Measurements from ENCODE around the gene FILIP1L.

The FILIP1L gene

DNA sequence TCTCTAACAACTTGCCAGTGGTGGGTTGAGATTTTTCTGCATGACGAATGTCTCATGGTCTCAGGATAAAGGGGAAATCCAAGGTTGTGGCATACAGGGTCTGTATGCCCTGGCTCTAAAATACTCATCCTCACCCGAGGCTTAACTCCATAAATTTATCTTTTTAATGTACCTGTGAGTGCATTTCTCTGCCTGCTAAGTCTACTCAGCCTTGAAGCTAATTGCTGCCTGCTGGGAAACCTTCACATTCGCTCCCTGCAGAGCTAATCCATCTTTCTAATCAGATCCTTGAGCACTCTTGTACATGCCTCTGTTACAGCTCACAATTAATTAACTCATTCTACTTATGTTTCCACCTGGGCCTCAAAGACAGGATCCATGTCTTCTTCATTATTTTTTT is 202.9 kb downstream of the FILIP1L start:
- DNase-seq: no peak

DNA sequence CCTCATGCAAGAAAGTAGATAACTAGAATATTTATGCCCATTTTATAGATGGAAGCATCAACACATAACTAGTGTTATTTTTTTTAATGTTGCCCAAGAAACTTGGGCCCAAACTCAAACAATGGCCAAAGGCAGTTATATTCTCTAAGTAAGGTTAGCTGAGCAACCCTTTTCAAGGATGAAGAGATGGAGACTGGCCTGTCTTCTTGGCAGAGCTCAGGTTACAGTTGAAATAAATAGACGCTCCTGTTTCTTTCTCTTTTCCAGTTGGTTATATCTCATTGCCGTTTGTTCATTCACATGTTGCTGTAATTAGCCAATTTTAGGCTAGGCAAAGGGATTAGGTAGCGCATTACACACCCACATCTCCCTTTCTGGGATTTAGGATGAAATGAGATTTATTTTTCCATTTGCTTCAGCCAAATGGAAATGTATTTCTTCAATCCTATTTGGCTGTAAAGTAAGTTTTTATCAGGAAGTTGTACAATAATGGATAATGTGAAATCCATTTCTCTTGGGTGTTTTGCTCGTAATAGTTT is 203.5 kb downstream of the FILIP1L start:
- no peak for DNase-seq

DNA sequence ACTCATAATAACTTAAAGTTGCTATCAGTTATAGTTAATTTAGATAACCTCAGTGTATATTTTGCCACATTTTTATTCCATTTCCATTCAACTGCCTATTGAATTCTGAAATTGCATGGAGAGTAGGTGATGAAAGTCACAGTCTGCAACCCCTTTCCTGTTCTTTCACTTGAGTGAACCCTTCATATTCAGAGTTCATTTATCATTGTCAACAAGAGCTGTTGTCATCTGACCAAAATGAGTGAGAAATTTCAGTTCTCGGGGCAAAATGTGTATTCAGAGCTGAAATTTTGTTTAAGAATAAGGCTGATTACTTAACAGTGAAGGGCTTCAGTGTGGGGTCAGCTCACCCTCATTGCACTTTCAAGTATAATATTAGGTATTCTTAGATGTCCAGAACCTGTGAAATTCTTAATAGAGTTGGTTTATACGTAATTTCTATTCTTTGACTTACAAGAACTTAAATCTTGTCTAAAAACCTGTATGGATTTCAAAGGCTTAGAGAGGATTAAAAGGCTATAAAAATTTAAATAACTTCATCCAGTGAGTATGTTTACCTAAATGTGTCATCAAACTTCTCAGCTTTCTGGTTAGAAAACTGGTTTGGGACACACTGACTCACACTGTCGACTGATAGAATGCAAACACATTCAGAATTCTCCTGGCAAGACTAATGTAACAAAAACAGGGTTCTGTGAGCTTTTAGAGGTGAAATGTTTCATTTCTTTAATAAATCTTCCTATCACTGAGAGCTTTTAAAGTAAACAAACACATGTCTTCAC is 204.4 kb downstream of the FILIP1L start:
- peak; percentile 76 for DNase-seq

DNA sequence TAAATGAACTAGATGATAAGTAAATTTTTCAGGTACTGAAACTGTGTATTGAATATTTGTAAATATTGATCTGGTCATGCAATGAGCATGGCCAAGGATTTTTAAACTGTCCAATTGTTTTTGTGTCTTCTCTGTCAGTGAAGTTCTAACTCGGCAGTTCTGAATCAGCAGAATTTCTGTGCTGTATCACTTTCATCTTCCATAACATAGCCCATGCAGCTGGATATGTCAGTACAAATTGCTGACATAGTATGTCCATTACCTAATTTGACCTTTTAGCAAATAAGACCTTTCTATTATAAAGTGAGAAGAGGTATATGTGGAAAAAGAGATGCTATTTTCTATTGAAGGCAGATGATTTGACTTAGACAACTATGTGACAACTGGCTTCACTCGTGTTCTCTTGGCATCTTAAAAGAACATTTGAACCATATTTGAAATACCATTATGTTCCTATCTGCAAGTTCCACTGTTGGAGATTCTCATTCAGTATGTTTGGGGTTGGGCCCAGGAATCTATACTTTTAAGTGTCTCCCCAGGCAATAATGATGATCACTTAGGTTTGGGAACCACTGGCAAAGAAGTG is 206.2 kb downstream of the FILIP1L start:
- no peak for DNase-seq

DNA sequence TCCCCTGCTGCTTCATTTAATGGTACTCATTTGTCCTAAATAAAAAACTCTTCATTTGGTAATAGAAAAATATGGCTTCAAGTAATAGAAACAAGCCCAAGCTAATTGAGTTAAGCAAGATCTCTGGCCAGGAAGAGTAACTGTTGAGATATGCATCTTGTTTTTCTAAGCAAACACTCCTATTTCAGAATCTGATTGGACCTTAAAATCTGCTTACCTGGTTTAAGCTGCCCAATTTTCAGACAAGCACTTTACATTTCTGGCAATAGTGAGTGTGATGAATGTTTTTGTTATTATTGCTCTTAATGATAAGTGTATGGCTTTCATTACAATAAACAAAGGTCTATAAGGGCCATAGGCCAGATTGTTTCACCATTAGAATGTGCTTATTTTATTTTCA is 210.4 kb downstream of the FILIP1L start:
- no peak for DNase-seq

DNA sequence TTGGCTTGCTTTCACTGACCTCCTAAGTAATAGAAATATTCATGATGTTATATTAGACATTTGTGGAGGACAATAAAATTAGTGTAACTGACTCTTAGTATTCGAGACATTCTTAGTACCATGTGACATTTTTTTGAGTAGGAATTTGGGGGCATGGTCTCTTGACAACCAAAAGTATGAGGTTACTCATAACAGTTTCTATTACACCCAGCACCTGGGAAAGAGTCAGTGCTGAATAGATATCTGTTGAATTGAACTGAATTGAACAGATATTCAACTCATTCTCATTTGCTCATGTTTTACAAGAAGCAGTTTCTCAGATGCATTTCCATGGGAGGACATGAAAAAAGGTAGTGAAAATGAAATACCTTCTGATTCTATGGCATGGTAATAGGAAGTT is 212.2 kb downstream of the FILIP1L start:
- peak; percentile 20 for DNase-seq

DNA sequence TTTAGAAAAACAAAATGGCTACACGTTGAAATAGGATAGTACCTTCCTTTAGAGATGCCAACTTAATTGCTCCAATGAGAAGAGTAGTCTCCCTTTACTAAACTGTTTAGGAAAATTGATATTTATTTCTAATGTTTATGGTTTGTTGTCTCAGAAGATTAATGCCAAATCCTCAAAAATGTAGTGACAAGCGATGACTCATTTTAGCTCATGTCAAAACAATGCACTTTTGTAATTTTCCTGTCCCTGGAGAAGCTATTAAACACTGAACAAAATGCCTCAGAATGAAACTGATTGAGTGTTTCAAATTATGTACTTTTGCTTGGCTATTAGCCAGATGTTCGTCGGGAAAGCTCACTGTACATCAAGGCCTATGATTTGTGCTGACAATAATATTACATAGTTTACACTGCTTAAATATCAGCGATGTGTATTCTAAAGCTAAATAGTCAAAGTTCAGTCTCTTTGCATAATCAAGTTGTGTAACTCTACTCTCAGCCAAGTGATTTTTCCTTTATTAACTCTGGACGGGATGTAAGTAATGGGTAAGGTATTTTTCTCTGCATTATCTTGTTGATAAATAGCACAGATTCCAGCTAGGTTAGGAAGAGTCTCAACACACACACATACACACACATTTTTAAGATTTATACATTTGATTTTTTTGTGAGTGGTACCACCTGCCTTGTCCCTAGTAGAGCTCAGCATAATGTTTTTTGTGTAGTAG is 212.9 kb downstream of the FILIP1L start:
- peak; percentile 30 for DNase-seq

DNA sequence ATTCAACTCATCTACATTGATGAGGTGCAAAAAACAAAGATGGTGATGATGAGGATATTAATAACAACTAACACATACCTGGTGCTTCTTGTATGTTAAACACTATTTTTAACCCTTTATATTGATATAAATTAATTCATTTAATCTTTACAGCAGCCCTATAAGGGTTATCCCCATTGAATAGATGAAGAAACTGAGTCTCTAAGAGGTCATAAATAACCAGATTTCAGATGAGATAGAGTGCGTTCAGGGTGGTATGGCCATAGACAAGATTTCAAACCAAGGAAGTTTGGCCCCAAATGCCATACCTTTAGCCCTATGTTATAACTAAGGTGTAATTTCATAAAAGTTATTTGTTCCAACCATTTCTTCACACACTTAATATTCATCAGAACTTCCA is 214.1 kb downstream of the FILIP1L start:
- DNase-seq: no peak

DNA sequence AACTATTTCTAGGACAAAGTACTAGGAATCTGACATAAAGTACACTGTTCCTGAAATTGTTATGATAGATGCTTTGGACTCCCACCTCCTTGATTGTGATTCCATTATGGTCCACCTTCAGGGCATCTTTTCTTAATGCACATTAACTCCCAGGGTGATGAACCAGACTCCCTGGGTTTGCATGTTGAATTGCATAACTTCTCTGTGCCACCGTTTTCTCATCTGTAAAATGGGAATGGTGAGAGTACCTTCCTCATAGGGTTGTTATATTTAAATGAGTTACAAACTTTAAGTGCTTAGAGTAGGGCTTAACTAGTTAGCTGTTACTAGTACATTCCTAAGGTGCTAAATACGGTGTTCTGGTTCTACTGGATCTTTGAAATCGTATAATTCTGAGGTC is 214.7 kb downstream of the FILIP1L start:
- no peak for DNase-seq

DNA sequence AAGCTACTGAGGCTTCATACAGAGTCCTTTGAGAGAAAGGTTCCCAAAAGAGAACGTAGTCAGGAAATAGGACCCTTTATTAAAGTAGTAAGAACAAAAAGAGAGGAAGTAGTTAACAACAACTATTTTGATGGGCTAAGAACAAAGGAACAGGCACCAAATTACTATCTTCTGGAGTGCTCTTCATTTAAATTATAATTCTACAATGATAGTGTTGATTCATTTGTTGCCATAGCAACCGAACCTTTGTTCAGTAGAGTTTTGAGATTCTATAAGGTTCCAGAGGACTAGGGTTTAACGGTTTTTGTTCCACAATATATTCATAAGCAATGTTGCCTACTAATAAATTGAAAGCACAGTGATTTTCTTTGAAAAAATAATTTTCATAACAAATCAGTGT is 217.8 kb downstream of the FILIP1L start:
- no peak for DNase-seq

DNA sequence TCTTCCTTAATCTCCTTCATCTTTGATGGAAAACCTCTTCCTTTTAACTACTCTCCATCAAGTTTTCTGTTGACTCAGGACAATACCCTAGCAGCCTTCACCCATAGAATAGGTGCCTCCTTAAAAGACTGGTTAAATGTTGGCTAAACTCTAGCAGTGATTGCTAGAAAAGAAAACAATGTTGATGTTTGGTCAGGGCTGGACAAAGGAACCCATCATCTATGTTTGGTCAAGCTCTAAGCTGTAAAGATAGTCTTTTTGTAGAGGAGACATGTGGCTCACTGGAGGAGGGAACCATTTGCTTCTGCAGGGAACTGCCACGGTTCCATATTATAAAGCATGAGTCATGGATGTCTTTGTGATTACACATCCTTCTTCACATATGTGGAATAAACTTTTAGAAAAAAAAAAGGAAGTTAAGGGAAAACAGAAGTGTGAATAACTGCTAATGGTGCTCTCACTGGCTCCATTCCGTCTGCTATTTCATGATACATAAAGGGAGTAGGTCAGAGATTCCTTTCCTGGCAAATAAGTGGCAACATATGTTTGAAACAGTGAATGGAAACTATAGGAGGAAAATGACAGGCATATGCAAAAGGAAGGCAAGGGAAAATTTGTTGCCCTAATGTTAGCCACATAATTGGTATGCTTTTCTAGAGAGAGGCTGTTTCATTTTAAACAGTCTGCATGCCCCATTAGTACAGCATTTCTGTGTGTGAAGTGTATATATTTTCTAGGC is 218.4 kb downstream of the FILIP1L start:
- DNase-seq: peak; percentile 86

DNA sequence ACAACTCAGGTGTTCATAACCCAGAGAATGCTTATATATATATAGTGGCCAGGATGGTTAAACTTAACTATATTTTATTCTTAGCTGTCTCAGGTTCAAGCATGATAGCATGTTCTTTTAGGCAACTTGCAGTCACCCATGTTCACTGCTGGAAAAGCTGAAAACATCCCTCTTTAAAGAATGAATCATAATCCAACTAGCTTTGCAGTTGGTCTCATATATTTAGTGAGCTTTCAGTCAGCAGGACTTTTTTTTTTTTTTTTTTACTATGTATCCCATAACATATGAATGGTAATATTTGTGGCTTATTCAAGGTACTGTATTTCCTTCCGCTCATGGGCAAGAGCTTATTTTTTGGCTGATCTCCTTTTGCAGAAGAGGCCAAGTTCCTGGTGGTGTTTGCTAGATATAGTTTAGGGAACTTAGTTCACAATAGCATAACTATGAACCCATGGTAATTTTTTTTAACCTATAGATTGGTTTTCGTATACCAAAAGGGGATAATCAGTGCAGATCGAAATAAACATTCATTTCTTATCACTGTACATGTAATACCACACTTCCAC is 219.1 kb downstream of the FILIP1L start:
- no peak for DNase-seq

DNA sequence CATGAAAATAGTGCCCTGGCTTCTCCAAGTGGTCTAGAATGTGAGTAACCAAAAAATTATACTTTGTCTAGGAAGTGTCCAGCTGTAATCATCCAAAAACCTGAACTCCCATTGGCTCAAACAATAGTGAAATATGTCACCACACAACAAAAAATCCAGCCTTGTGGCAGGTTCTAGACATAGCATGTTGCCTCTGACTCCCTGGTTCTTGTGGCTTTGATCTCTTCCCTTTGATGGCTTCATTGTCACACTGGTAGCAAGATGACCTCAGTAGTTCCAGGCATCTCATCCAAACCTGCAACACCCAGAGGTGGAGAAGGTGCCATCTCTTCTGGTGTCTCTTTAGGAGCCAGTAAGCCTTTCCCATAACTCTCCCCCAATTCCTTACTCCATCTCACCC is 222.0 kb downstream of the FILIP1L start:
- no peak for DNase-seq

DNA sequence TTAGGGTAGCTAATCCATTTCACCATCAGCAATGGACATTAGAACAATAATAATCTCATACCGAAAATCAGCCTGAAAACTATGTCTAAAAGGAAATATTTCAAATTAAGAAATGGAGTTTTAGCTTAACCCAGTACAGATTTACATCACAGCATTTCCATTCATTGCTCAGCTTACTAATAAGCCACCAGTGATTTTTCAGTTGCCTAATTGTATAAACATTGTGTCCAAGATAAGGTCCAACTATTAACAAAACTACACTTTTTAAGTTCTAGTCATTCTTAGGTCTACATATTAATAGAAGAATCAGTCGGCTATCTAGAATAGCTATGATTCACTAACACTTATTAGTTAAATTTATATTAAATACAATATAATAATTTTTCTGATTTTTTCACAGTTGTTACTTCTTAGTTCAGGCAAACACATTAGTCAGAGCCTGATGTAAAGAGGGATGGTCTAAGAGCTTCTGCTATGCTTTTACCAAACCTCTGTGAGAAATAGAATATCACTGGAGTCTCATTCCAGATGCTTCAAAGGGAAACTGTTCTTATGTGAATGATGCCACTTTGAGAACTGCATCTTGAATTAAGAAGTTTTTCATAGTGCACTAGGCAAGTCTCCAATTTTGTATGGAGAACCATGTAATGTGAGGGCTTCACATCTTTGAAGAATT is 222.6 kb downstream of the FILIP1L start:
- DNase-seq: no peak

DNA sequence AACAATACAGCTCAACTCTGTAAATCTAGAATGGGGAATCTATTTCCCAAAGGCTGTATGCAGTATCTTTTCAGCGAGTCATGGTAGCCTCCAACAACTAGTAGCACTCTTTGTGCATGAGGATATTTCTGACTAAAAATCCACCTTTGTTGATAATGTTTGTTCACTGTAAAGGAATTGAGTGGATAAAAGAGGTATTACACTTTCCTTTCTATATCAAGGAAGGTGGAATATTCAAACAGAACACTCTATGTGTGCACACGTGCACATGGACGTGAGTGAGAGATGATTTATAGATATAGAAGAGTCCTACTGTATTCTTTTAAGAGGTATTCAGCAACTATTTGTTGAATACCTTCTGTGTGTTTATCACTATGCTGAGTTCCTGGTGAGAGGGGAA is 228.4 kb downstream of the FILIP1L start:
- DNase-seq: no peak

DNA sequence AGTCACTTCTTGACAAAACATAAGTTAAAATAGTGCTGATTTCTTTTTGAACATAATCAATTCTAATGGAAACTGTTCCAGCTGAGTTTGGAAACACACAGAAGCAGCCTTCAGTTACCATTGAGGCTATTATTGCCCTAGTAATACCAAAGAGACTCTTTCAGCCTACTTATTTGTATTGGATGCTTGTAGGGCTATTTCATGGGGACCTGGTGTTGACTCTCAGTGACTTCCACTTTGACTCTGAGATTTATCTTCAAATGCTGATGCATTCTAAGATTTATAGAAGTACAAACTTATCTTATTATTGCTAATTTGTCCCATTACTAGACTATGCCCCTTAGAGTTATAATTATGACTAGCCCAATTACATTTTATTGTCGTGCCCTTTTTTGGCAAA is 229.2 kb downstream of the FILIP1L start:
- no peak for DNase-seq

DNA sequence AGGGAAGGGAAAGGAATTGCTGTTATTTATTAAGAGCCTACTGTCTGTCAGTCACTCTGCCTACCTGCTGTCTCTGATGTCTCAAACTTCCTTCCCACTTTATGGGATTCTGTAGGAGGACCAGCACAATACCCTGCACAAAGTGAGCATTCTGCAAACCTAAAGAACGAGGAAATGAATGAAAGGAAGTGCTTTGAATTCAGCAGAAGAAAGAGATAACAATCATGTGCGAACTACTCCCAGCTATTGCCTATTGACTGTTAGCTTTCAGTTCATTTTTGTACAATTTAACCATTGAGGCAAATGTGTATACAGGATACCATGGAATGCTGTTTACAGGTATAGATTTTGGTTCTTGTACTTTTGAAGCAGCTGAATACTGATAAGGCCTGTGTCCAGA is 229.8 kb downstream of the FILIP1L start:
- no peak for DNase-seq

DNA sequence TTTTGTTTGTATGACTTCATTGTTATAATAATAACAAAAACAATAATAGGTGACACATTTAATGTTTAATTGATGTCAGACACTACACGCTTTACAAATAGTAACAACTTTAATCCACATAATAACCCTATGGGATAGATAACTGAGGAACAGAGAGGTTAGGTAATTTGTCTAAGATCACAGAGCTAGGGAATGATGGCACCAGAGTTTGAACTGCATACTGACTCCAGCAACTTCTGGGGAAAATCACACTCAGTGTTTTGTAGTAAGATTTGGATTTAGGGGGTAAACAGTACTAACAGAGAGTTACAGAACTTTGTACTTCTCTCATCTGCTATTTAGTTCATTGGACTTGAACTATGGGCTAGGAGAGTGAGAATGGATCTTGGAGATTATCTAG is 230.6 kb downstream of the FILIP1L start:
- no peak for DNase-seq

DNA sequence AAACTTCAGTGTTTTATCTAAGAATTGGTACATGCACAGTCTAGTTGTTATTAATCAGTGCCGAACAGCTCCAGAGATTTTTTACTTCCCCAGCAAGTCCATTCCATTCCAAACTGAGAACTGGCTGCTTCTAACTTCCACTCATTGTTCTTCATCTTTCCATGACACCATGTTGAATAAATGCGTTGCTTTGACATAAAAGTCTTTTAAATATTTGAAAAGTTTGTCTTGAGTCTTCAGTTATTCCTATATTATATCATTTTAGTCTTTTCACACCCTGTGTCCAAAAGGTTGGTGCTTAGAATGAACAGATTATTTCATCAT is 231.2 kb downstream of the FILIP1L start:
- DNase-seq: no peak

DNA sequence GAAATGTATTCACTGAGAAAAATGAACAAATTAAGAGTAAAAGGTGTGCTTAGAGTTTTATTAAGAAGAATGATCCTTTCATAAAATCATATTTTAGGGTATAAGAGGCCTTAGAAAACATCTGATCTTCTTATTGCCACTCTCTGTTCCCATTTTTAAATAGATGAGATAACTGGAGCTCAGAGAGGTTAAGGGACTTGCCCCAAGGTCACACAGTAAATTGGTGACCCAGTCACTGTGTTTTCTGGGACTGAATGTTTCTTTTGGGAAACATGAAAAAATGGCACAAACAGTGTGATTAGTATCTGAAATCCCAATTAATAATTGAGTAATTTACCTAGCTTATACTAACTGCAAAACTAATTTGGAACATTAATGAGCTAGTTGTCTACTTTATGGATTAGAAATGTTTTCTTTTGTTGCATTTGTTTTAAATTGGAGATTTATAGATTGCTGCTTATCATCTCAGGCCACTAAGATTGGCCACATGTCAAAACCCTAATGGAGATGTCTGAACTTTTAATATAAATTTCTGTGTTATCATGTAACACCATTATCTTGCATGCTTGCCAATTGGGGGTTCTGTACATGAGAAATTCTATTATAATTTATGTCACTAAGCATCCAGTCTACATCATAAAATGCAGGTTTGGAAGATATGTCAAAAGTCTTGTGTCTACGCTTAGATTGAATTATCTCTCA is 231.7 kb downstream of the FILIP1L start:
- DNase-seq: no peak

DNA sequence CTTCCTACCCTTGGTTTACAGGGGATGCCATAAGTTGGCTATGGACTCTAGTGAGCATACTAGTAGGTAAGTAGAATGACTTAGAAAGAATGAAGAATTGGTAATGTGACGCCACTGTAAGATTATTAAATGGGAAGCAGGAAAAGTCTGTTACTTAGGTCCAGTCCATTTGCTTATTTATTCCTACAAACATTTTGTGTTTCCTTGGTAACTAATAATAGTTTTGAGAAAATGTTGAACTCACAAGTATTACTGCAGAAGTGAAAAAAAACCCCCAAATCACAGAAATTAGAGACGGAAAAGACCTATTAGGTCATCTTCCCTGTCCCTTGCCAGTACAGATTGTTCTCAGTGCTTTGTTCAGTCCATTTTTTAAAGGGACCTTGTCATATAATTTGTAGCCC is 233.2 kb downstream of the FILIP1L start:
- no peak for DNase-seq

DNA sequence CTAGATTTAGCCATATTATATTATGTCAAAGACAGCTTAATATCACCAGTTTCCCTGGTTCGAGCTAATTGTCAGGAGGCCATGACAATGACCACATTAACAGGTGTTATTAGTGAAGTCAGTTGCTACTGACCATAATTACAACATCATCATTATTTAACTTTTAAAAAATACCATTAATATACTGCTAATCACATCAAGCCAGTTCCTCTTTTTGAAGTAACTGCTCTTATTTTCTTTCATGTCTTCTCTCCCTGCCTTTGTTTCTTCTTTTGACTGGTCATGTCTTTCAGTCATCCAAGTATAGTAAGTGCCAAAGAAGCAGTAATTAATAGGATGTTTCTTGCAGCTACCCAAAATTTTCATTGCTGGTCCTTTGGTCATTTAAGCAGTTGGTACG is 235.0 kb downstream of the FILIP1L start:
- DNase-seq: no peak
